ENCODE data around the gene RGS3. TPM values are rescaled to one million over a fixed set of nuclear protein-coding genes. Genes with fewer than 3 reads are reported as not detected.
"Not testable (repeated sequence)": the region's sequence is repeated elsewhere in the genome, so short reads cannot be mapped to it uniquely, and the experiment has no call there.

Gene RGS3
- total RNA-seq, 2 experiments from 2014 or later = 116 to 122 TPM

DNA sequence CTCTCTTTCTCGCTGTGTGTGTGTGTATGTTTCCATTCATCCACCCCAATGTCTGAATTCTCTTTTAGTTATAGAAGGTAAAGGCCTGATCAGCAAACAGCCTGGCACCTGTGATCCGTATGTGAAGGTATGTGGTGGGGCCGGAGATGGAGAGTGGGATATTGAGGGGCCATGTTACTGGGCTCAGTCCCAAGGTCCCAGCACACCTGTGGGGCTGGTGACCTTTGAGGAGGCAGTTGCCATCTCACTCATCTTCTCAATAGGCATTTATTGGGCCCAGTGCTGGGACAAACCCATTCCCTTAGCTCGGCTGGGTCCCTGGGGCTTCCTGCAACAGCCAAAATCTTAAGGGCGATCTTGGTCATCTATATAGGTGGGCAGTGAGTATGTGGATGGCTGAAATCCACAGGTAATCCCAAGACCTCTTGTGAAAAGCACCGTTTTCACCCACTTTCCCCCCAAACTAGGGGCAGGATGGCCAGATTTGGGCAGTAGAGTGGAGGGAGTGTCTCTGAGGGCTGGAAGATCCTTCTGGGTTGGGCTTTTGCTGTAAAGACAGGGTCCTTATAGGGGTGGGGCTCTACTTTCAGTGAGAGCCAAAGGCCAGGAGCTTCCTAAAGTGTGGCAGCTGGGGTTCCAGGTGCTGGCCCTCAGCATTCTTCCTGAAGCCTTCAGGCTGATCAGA, 19.6 kb downstream of the RGS3 start:
- ChIA-PET POLR2A (no interaction called here), CTCF (no interaction called here)

DNA sequence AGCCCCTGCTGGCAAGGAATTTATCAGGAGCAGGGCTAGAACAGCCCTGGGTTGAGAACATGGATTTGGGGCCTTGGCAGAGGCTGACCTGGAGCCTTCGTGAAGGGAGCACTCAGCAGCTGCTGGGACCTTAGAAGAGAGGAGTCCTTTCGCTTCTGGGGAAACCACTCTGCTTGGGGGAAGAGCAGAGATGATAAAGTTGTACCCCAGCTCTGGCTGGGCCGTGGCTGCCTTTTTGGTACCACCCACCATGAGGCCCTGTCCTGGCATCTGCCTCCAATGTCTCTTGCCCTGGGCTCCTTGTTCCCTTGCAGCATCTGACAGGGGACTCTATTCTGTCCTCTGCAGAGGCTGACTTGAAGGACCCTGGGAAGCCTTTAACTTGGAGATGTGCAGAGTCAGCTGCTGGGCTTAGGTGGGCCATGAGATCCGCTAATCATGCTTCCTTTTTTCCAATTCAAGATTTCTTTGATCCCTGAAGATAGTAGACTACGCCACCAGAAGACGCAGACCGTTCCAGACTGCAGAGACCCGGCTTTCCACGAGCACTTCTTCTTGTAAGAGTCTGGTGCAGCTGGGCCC, 20.2 kb downstream of the RGS3 start:
- CTCF ChIA-PET = no interaction called here
- POLR2A ChIA-PET = interaction anchor here (0.6 kb wide), 1 partner anchor 838 kb away, joined by 7 read pairs; no protein-coding TSS in a partner anchor

DNA sequence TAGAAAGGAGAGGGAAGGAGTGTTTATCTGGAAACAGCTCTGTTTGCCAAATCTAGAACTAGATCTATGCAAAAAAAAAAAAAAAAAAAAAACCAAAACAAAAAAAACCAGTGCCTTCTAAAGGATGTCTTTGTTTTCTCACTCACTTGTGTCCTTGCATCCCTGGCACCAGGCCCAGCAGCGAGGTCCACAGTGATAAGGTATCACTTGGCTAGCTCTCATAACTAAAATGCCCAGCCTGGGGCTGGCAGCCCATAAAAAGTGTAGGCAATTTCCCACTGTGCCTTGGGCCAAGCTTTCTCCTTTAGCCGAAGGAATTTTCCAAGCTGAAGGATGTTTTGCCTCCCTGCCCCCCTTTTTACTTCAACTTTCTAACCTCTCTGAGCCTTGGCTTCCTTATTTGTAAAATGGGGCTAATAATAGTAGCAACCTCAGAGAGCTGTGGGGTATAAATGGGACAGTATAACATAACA, 20.8 kb downstream of the RGS3 start:
- ChIA-PET POLR2A (interaction anchor here (0.6 kb wide), 1 partner anchor 837 kb away, joined by 7 read pairs; no protein-coding TSS in a partner anchor), CTCF (no interaction called here)

GRCh38 chr9:113485761-113486115, 22.2 kb downstream of the RGS3 start:
- CTCF ChIA-PET = no interaction called here
- POLR2A ChIA-PET = no interaction called here

DNA sequence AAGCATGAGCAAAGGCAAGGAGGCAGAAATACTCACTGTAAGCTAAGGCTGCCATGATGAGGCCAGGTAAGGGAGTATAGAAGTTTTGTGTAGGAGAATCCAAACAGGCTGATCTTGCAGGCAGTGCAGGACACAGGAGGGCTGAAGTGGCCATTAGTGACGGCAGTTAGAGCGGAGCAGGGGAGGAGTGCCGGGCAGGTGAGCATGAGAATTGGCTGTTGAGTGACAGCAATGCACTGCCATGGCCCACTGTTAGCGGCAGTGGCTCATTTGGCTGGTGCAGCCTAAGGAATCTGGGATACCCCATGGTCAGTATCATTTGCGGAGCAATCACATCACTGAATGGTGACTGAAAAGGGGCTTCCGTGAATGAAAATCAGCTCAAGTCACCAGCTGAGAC, 22.8 kb downstream of the RGS3 start:
- POLR2A ChIA-PET = no interaction called here
- CTCF ChIA-PET = no interaction called here

DNA sequence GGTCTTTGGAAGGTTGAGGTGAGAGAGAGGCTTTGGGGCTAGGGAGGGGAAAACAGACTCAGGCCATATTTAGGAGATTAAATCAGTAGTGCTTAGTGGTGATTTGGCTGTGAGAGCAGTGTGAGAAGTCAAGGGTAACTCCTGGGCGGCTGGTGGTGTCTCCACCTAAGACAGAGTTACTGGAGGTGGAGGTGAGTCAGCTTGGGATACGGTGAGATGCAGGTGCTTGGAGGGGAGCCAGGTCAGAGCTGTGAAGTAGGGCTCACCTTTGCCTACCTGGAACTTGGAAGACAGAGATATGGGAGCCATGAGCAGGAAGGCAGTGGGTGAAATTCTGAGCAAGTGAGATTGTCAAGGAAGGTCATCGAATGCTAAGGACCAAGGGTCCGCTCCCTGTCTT, 24.5 kb downstream of the RGS3 start:
- ChIA-PET CTCF (no interaction called here), POLR2A (no interaction called here)

DNA sequence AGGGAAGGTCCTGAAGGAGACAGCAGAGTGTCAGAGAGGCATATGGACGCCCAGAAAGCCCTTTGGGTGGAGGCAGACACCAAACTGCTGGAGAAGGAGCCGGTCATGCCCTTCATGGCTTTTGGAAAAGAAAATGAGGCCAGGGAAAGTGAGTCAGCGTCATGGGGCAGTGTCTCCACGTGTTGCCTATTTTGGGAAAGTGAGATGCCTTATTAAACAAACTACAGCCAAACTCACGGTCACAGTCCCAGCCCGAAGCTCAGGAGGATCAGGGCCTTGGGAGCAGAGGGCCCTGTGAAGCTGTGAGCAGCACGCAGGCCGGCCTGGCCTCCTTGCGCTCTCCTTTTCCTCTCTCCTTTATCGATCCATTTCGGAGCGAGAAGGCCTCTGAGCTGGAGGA, 25.0 kb downstream of the RGS3 start:
- CTCF ChIA-PET = no interaction called here

DNA sequence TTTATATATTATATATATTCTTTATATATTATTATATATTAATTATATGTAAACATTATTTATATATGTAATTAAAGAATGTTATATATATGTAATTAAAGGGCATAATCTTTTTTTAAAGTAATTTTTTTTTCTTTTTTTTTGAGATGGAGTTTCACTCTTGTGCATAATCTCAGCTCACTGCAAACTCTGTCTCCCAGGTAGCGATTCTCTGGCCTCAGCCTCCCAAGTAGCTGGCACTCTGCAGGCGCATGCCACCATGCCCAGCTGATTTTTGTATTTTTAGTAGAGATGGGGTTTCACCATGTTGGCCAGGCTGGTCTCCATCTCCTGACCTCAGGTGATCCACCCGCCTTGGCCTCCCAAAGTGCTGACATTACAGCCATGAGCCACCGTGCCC, 27.6 kb downstream of the RGS3 start:
- POLR2A ChIA-PET = not testable (repeated sequence)

More for the DNA sequence above, 25.0 kb downstream of the RGS3 start:
- POLR2A ChIA-PET = no interaction called here

DNA sequence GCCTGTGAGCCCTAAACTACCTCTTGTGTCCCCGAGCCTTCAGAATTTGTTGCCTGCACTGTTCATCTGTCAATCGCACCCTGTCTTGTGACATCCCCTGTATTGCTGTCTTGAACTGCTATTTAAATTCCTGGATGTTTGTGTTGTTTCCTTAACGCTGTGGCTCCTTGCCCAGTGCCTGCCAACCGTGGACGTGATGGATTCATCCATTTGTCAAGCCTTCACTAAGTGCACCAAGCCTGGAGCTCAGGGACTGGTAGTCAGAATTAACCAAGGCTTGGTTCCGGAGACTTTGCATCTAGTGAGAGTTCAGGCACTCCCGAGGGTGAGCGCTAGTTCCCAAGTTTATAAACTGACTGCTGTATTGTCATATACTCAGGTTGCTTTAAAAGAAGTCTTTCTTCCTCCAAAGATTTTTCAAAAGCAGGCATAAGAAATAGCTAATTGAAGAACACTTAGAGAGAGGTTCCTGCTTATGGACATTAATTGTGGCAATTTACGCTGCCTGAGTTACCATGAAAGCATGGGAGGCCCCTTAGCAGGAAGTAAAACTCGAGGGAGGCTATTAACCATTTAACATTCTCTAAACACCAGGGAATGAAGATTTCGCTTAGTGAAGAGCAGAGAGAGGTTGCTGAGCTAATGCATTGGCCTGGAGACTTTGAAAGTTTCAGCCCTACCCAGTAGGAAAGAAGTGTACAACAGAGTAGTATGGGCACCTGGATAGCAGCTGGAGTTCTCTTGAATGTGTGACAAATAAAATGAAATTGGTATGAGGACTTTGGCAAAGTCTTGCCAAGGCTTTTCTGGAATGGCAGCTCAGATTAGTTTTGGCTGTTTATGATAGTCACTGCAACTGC, 29.0 kb downstream of the RGS3 start:
- POLR2A ChIA-PET = interaction anchor here (0.8 kb wide), 1 partner anchor 20 kb away, joined by 3 read pairs; no protein-coding TSS in a partner anchor
- CTCF ChIA-PET = interaction anchor here (1.2 kb wide), 2 partner anchors 86 to 163 kb away, joined by 3 to 4 read pairs; no protein-coding TSS in a partner anchor

More for the DNA sequence above, 27.6 kb downstream of the RGS3 start:
- CTCF ChIA-PET = not testable (repeated sequence)

GRCh38 chr9:113493203-113493520, 29.6 kb downstream of the RGS3 start:
- ChIA-PET CTCF (interaction anchor here (1.2 kb wide), 2 partner anchors 86 to 162 kb away, joined by 3 to 4 read pairs; no protein-coding TSS in a partner anchor), POLR2A (interaction anchor here (0.6 to 0.8 kb wide), 2 partner anchors 19 to 101 kb away, joined by 3 to 5 read pairs; no protein-coding TSS in a partner anchor)

DNA sequence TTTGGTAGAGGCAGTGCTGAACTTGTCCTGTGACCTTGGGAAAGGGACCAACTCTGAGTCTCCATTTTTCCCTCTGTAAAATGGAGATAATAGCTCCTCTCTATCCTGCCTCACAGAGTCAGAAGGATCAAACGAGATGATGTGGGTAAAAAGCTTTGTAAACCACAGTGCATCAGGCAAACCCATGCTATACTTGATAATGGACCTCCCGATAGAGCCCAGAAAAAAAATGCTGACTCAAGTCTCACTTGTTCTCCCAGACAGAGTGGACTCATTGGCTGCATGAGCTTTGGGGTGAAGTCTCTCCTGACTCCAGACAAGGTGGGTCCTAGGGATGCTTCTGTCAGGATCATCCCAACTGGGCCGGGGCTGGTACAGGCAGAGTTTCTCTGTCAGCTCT, 32.0 kb downstream of the RGS3 start:
- ChIA-PET CTCF (interaction anchor here (0.5 to 1.3 kb wide), 3 partner anchors 17 to 35 kb away, joined by 3 read pairs; no protein-coding TSS in a partner anchor), POLR2A (no interaction called here)

- POLR2A ChIA-PET = no interaction called here
- CTCF ChIA-PET = no interaction called here
These were observed 33.5 kb downstream of the RGS3 start for GRCh38 chr9:113497051-113497450.

DNA sequence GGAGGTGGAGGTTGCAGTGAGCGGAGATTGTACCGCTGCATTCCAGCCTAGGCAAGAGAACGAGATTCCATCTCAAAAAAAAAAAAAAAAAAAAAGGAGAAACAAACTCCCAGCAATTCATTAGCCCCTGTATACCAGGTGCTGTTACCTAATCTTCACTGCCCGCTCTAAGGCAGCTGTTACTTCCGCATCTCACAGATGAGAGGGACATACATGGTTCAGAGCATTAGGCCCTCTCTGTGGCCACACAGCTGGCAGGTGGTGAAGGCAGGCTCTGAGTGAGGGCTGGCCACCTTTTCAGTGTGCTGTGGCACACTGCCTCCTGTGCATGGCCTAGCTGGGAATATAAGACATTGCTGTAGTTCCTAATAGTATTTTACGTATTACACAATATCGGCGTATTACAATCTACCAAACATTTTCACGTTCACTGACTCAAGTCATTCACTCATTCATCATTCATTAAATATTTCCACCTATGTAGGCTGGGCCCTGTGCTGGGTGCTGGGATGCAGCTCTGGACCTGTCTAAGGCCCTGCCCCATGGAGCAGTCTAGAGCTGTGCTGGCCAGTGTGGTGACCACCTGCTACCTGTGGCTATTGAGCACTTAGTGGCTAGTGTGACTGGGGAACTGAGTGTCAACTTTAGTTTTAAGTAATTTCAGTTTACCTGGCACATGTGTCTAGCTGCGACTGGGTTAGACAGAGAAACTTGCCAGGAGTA, 35.8 kb downstream of the RGS3 start:
- ChIA-PET CTCF (interaction anchor here (0.7 to 0.8 kb wide), 2 partner anchors 16 to 25 kb away, joined by 3 to 7 read pairs; no protein-coding TSS in a partner anchor), POLR2A (no interaction called here)

GRCh38 chr9:113499876-113500497, 36.5 kb downstream of the RGS3 start:
- ChIA-PET CTCF (interaction anchor here (0.8 kb wide), 1 partner anchor 26 kb away, joined by 3 read pairs; no protein-coding TSS in a partner anchor), POLR2A (no interaction called here)

- CTCF ChIA-PET = no interaction called here
- POLR2A ChIA-PET = no interaction called here
These were observed 37.7 kb downstream of the RGS3 start for GRCh38 chr9:113501129-113501686.

DNA sequence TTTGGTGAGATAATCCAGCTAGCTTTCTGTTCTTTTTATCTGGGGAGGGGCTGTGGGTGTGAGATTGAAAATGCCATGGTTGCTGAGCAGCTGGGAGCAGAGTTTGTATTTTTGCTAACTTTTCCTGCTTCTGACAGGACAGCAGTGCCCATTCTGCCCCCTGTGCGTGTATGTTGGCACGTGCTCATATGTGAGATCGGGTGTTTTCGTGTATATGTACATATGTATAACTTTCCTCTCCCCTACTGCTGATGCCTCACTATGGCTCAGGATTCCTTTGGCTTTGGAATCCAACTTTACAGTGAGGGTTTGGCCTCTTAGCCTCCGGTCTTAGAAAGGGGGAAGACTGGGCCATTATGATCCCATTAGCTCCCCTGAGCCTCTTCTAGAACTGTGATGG, 38.3 kb downstream of the RGS3 start:
- ChIA-PET POLR2A (no interaction called here), CTCF (no interaction called here)

DNA sequence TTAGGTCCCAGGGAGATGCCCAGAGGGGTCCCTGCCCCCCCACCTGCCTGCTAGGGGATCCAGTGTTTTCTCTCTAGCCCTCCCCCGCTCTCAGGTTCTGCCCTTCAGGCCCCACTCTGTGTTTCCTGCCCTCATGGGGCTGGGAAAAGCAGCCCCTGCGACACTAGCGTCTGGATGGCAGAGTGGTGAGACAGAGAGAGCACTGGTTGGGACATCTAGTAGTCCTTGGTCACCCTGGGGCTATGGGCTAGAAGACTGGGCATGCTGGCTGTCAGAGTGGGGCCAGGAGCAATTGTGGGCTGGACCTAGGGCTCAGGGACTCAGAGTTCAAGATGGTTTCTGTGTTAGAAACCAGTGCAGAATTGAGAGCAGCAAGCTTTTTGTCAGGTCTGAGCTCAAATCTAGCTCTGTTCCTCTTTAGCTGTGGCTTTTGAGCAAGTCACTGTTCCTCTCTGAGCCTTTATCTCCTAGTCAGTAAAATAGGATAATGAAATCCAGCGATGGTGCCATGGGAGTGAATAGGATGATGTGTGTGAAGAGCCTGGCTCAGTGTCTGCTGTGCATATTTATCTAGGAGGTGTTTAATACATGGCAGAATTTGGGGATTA, 39.0 kb downstream of the RGS3 start:
- POLR2A ChIA-PET = no interaction called here
- CTCF ChIA-PET = interaction anchor here (0.6 to 1.2 kb wide), 2 partner anchors 10 to 41 kb away, joined by 3 to 4 read pairs; no protein-coding TSS in a partner anchor

GRCh38 chr9:113503131-113503541, 39.6 kb downstream of the RGS3 start:
- CTCF ChIA-PET = interaction anchor here (0.6 to 1.2 kb wide), 2 partner anchors 9 to 41 kb away, joined by 3 to 4 read pairs; no protein-coding TSS in a partner anchor
- POLR2A ChIA-PET = no interaction called here

All from activated CD8-positive, alpha-beta memory T cell treated with anti-CD3 and anti-CD28 coated beads for 36 hours (primary cell).